H1 (cell line): Measurements from ENCODE around the gene SFRP5.

ENCODE experiments used
- ASH2L ChIP-seq: fragments of 200-600, 300-600 bp; sonication (generic); IDR thresholded peaks from one replicate; pipeline ENCODE4 v1.7.1; 2017; ENCODE audit warnings: low read length
- CEBPB ChIP-seq: IDR thresholded peaks from 2 replicates; pipeline ENCODE4 v1.6.1; 2012; ENCODE audit warnings: low read depth, low read length
- CTCF ChIP-seq, 3 experiments: IDR thresholded peaks; 1 replicate in 2 of 3; 2 replicates in 1 of 3; pipeline versions ENCODE4 v1.5.1 to v1.6.1; 2011; ENCODE audit warnings: low read length in 3 of 3, mild to moderate bottlenecking in 3 of 3, inconsistent platforms in 2 of 3, low read depth in 1 of 3, moderate library complexity in 1 of 3; ENCODE audit not compliant: insufficient read depth in 1 of 3; ENCODE audit errors: control extremely low read depth in 1 of 3
- EZH2 ChIP-seq: fragments of 200-600 bp; sonication (generic); IDR thresholded peaks from 2 replicates; pipeline ENCODE4 v1.7.1; 2012; ENCODE audit warnings: low read depth, mild to moderate bottlenecking, moderate library complexity, low read length, inconsistent platforms; ENCODE audit not compliant: severe bottlenecking
- JUND ChIP-seq: IDR thresholded peaks from 2 replicates; pipeline ENCODE4 v1.6.1; 2011; ENCODE audit warnings: mild to moderate bottlenecking, improper control_type of control experiment, low read length
- KDM4A ChIP-seq: IDR thresholded peaks from one replicate; pipeline ENCODE4 v1.7.1; 2012; ENCODE audit warnings: low read depth, mild to moderate bottlenecking, moderate library complexity, low read length, inconsistent platforms; ENCODE audit not compliant: severe bottlenecking
- POLR2A ChIP-seq, 2 experiments: IDR thresholded peaks; 1 replicate in 1 of 2; 2 replicates in 1 of 2; pipeline ENCODE4 v1.6.1; 2011; ENCODE audit warnings: low read depth in 2 of 2, low read length in 2 of 2, mild to moderate bottlenecking in 2 of 2; ENCODE audit errors: control extremely low read depth in 1 of 2
- POLR2AphosphoS5 ChIP-seq: IDR thresholded peaks from 2 replicates; pipeline ENCODE4 v1.6.1; 2011; ENCODE audit warnings: low read depth, low read length
- RNF2 ChIP-seq: fragments of 200-900, 300-1000 bp; sonication (generic); IDR thresholded peaks from 2 replicates; pipeline ENCODE4 v1.7.1; 2016; ENCODE audit warnings: borderline replicate concordance, low read depth, mild to moderate bottlenecking, antibody characterized with exemption, low read length; ENCODE audit not compliant: poor library complexity, severe bottlenecking; ENCODE audit errors: missing control alignments
- RXRA ChIP-seq: IDR thresholded peaks from 2 replicates; pipeline ENCODE4 v1.6.1; 2011; ENCODE audit warnings: low read depth, mild to moderate bottlenecking, low read length, moderate library complexity; ENCODE audit not compliant: insufficient read depth
- SP1 ChIP-seq: IDR thresholded peaks from 2 replicates; pipeline ENCODE4 v1.6.1; 2011; ENCODE audit warnings: low read depth, low read length
- TAF1 ChIP-seq: IDR thresholded peaks from 2 replicates; pipeline ENCODE4 v1.6.1; 2011; ENCODE audit warnings: mild to moderate bottlenecking, low read depth, low read length

- TF ChIP-seq SP1: no peak
- no peak for TF ChIP-seq POLR2A (IDR thresholded peaks at IDR 0.05; ENCODE audit: control extremely low read depth in 1 of 2, low read depth in 2 of 2, low read length in 2 of 2)
- TF ChIP-seq CTCF (IDR thresholded peaks at IDR 0.05; ENCODE audit: control extremely low read depth in 1 of 3, insufficient read depth in 1 of 3, low read depth in 1 of 3, low read length in 3 of 3): no peak
- no peak for TF ChIP-seq TAF1
- TF ChIP-seq ASH2L: no peak
- no peak for TF ChIP-seq EZH2
- no peak for TF ChIP-seq POLR2AphosphoS5
- TF ChIP-seq CEBPB: no peak
- TF ChIP-seq RNF2: no peak
- no peak for TF ChIP-seq RXRA
- no peak for TF ChIP-seq JUND
- TF ChIP-seq KDM4A: no peak
Measured at GRCh38 chr10:97774811-97775294, 3.1 kb upstream of the SFRP5 start.
